K562 (cell line): ENCODE data around the gene RNF126. TPM values are rescaled to one million over a fixed set of nuclear protein-coding genes. Genes with fewer than 3 reads are reported as not detected.

Experiments
- ATF4 ChIP-seq: fragments of 450-650 bp; formaldehyde crosslinking; IDR thresholded peaks from 2 replicates; pipeline ENCODE4 v1.4.0; 2022; ENCODE audit warnings: mild to moderate bottlenecking, moderate library complexity
- DIDO1 ChIP-seq: fragments of 450-650 bp; IDR thresholded peaks from 2 replicates; pipeline ENCODE4 v1.6.1; 2016; ENCODE audit warnings: low read depth, missing biosample characterization, missing genetic modification characterization
- EGR1 ChIP-seq: fragments of 450-650 bp; conservative IDR thresholded peaks from 2 replicates; pipeline ENCODE4 v1.6.1; 2017; ENCODE audit warnings: mild to moderate bottlenecking
- ELF4 ChIP-seq: fragments of 450-650 bp; formaldehyde crosslinking; IDR thresholded peaks from 2 replicates; pipeline ENCODE4 v1.4.0; 2022; ENCODE audit warnings: missing genetic modification characterization
- EP300 ChIP-seq: IDR thresholded peaks from 2 replicates; pipeline ENCODE4 v1.6.1; 2012; ENCODE audit warnings: low read length, improper control_type of control experiment
- EZH2 ChIP-seq: IDR thresholded peaks from 2 replicates; pipeline ENCODE4 v1.6.1; 2012; ENCODE audit warnings: low read depth, mild to moderate bottlenecking, inconsistent platforms, low read length, borderline replicate concordance
- HNRNPL ChIP-seq: fragments of 200-400 bp; formaldehyde crosslinking; IDR thresholded peaks from 2 replicates; pipeline ENCODE4 v1.6.1; 2017; ENCODE audit warnings: low read depth, mild to moderate bottlenecking, low read length
- NUFIP1 ChIP-seq: fragments of 450-650 bp; IDR thresholded peaks from 2 replicates; pipeline ENCODE4 v1.6.1; 2018; ENCODE audit not compliant: partially characterized antibody
- RBM17 ChIP-seq: fragments of 200-400 bp; formaldehyde crosslinking; IDR thresholded peaks from 2 replicates; pipeline ENCODE4 v1.6.1; 2017; ENCODE audit warnings: low read depth, mild to moderate bottlenecking, low read length, borderline replicate concordance
- RBM22 ChIP-seq: fragments of 200-400 bp; formaldehyde crosslinking; IDR thresholded peaks from 2 replicates; pipeline ENCODE4 v1.6.1; 2018; ENCODE audit warnings: low read length, low read depth; ENCODE audit not compliant: poor library complexity, severe bottlenecking
- SP2 ChIP-seq: IDR thresholded peaks from 2 replicates; pipeline ENCODE4 v1.6.1; 2011; ENCODE audit warnings: mild to moderate bottlenecking, low read depth, low read length, moderate library complexity; ENCODE audit not compliant: poor library complexity, severe bottlenecking; ENCODE audit errors: extremely low read depth
- TEAD4 ChIP-seq, 2 experiments: sonication (generic) in 1 of 2; formaldehyde crosslinking in 1 of 2; IDR thresholded peaks; 2 replicates each; pipeline versions ENCODE4 v1.6.1 to v1.8.0; 2012 to 2022; ENCODE audit warnings: borderline replicate concordance in 1 of 2, inconsistent platforms in 1 of 2, low read length in 1 of 2, mild to moderate bottlenecking in 1 of 2, missing genetic modification reagents in 1 of 2
- ZNF23 ChIP-seq: fragments of 250-450 bp; sonication (Bioruptor Pico); IDR thresholded peaks from 2 replicates; pipeline ENCODE4 v1.4.0; 2020; ENCODE audit warnings: mild to moderate bottlenecking
- ZNF253 ChIP-seq: fragments of 250-450 bp; sonication (Bioruptor Pico); conservative IDR thresholded peaks from 2 replicates; pipeline ENCODE4 v1.6.1; 2021; ENCODE audit warnings: mild to moderate bottlenecking
- ZNF766 ChIP-seq: fragments of 200-800 bp; sonication (Bioruptor generic); conservative IDR thresholded peaks from 2 replicates; pipeline ENCODE4 v1.6.1; 2016; ENCODE audit warnings: missing genetic modification characterization, missing compliant biosample characterization
- ZNF77 ChIP-seq: fragments of 250-450 bp; sonication (Bioruptor Pico); IDR thresholded peaks from 2 replicates; pipeline ENCODE4 v1.5.0; 2020
- ZZZ3 ChIP-seq: fragments of 450-650 bp; IDR thresholded peaks from 2 replicates; pipeline ENCODE4 v1.6.1; 2016; ENCODE audit warnings: antibody characterized with exemption, mild to moderate bottlenecking, moderate library complexity
- polyA plus RNA-seq, 8 experiments: library from polyadenylated mRNA; depleted of rRNA in 4 of 8; stranded (reverse) in 5 of 8; unstranded in 3 of 8; fragments of >200 nt; fragmentation: Nextera tagmentation in 2 of 8; fragmentation: Illumina TruSeq in 1 of 8; extraction: Ambion mirVana in 2 of 8; extraction: Trizol in 1 of 8; gene quantifications; 2 replicates each; pipeline versions ENCODE4 v1.2.1 to v1.2.3, GENCODE V29; 2011 to 2014; ENCODE audit warnings: inconsistent platforms in 1 of 8, missing spikeins in 1 of 8
- total RNA-seq, 7 experiments: library from RNA; depleted of rRNA in 6 of 7; stranded (reverse); fragments of >200 nt in 6 of 7; fragmentation: Illumina TruSeq in 2 of 7; extraction: Trizol in 2 of 7; gene quantifications; 2 replicates each; pipeline versions ENCODE4 v1.2.1 to v1.2.3, GENCODE V29; 2011 to 2021; ENCODE audit warnings: low replicate concordance in 1 of 7
- TF ChIP-seq, protein P1 (sequence below): fragments of 250-450 bp; sonication (Bioruptor Pico); IDR thresholded peaks from 2 replicates; pipeline ENCODE4 v1.5.0; 2020; ENCODE audit warnings: mild to moderate bottlenecking, borderline replicate concordance

RNF126 gene
- total and polyA plus RNA-seq, 9 of the 15 experiments (the other 6 are each of a cell fraction or from before 2014, with no cell fraction given), result 0.27 to 101 (median 12.3) TPM

- TF ChIP-seq ELF4 (no peak), ZNF766 (CRISPR knock-in tag) (no peak), EZH2 (no peak), ZNF253 (CRISPR knock-in tag) (no peak), ZNF23 (CRISPR knock-in tag) (no peak), ATF4 (no peak), RBM22 (no peak), DIDO1 (tag) (no peak), HNRNPL (peak; percentile 32; the same call in 1 of the 2 replicates), EP300 (no peak), ZZZ3 (no peak), NUFIP1 (no peak), ZNF77 (CRISPR knock-in tag) (no peak), EGR1 (peak; percentile 48), TEAD4 (IDR thresholded peaks at IDR 0.05; ENCODE audit: low read length) (no peak), TEAD4 (CRISPR knock-in tag; IDR thresholded peaks at IDR 0.05; ENCODE audit: borderline replicate concordance) (no peak), RBM17 (no peak), SP2 (no peak)
- TF ChIP-seq, protein P1, sequence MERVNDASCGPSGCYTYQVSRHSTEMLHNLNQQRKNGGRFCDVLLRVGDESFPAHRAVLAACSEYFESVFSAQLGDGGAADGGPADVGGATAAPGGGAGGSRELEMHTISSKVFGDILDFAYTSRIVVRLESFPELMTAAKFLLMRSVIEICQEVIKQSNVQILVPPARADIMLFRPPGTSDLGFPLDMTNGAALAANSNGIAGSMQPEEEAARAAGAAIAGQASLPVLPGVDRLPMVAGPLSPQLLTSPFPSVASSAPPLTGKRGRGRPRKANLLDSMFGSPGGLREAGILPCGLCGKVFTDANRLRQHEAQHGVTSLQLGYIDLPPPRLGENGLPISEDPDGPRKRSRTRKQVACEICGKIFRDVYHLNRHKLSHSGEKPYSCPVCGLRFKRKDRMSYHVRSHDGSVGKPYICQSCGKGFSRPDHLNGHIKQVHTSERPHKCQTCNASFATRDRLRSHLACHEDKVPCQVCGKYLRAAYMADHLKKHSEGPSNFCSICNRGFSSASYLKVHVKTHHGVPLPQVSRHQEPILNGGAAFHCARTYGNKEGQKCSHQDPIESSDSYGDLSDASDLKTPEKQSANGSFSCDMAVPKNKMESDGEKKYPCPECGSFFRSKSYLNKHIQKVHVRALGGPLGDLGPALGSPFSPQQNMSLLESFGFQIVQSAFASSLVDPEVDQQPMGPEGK (CRISPR knock-in tag), result no peak
Measured at GRCh38 chr19:642767-643727, 20.0 kb downstream of the RNF126 start (continued).
